BJ (cell line): ENCODE measurements around the gene SLC5A2. TPM values are rescaled to one million over a fixed set of nuclear protein-coding genes. Genes with fewer than 3 reads are reported as not detected.
"Not testable (repeated sequence)": the region's sequence is repeated elsewhere in the genome, so short reads cannot be mapped to it uniquely, and the experiment has no call there.

Experiments
- CTCF ChIA-PET: fragments of 350-600 bp; formaldehyde crosslinking; extraction: SDS; loops from one replicate; lab custom pipeline; 2021; ENCODE audit warnings: antibody characterized with exemption, inconsistent platforms; lab: Yijun Ruan, JAX
- POLR2A ChIA-PET: fragments of 300-600 bp; sonication (Branson Sonifier 250); formaldehyde crosslinking; extraction: SDS; loops from one replicate; lab custom pipeline; 2021; ENCODE audit warnings: antibody characterized with exemption; lab: Charles Lee
- DNase-seq: peaks from one replicate; pipeline ENCODE4 v3.0.0-alpha.2; 2011; ENCODE audit warnings: low read depth
- H3K27me3 ChIP-seq: 2 replicates; pipeline ENCODE4 v1.6.0; 2011; ENCODE audit warnings: low read length; ENCODE audit not compliant: control insufficient read depth, insufficient read depth
- H3K36me3 ChIP-seq: 2 replicates; pipeline ENCODE4 v1.5.1; 2011; ENCODE audit warnings: low read length; ENCODE audit not compliant: control insufficient read depth, insufficient read depth
- H3K4me3 ChIP-seq: 2 replicates; pipeline ENCODE4 v1.5.1; 2011; ENCODE audit warnings: low read depth, mild to moderate bottlenecking, control low read depth, low read length
- polyA minus RNA-seq: library from RNA; depleted of rRNA, polyadenylated mRNA; stranded (reverse); fragments of >200 nt; gene quantifications from 2 replicates; pipeline ENCODE4 v1.2.3, GENCODE V29; 2011; rRNA and poly(A)+ RNA removed
- polyA plus RNA-seq: library from polyadenylated mRNA; depleted of rRNA; stranded (reverse); fragments of >200 nt; gene quantifications from 2 replicates; pipeline ENCODE4 v1.2.3, GENCODE V29; 2011; rRNA removed
- TF ChIP-seq, protein P1 (sequence below): IDR thresholded peaks from 2 replicates; pipeline ENCODE4 v1.5.1; 2011; ENCODE audit warnings: low read depth, mild to moderate bottlenecking, control low read depth, inconsistent platforms, low read length, moderate library complexity; ENCODE audit not compliant: insufficient read depth

SLC5A2 gene
- polyA plus RNA-seq: not detected in 2 replicates
- not detected in 2 replicates for polyA minus RNA-seq

DNA sequence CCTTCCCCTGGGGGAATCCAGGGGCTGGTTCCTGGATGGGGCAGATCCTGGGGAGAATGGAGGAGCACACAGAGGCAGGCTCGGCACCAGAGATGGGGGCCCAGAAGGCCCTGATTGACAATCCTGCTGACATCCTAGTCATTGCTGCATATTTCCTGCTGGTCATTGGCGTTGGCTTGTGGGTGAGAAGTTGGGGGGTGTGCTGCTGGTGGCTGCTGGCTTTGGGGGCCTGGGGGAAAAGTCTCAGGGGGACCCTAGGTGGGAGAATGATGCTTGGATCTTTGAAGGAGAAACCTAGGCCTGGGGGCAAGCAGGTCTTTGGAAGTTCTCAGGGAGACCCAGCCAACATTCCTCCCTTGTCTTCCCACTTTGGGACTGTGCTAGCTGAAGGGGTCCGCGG, at the start of gene SLC5A2:
SLC5A2 (plus strand) TSS at position 43 of the 400 bp plus-strand sequence; CDS start at position 57, 14 bp downstream.
- CTCF ChIA-PET: interaction anchor here (0.9 kb wide), 1 partner anchor 23 kb away, joined by 4 read pairs; no protein-coding TSS in a partner anchor

DNA sequence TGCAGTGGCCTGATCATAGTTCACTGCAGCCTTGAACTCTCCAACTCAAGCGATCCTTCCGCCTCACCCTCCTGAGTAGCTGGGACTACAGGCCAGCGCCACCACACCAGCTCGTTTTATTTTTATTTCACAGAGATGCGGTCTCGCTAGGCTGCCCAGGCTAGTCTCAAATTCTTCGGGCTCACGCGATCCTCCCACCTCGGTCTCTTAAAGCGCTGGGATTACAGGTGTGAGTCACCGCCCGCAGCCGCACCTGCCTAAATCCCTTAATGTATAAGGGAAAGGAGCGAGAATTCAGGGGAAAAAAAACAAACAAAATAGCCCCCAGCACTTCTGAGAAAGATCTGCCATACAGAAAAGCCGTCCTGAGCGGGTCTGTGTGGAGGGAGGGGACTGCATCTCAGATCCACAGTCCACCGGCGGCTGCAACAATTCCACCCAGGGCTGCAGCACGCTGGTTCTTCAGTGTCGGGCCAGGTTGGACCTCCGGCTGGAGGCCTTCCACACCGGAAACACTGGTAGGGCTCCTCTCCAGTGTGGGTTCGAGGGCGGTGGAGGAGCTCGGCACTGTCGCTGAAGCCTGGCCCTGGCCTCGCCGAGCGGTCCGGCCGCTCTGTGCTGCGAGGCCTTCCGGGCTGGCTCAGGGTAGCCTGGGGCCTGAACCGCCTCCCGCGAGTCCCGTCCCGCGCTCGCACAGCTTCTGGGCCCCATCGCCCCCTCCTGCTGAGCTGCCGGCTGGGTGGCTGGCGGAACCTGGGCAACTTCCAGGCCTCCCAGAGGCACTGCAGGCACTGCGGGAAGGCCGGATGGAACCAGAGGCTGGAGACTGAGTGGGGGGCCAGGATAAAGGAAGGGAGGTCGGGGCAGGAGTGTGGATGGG, 47.3 kb upstream of the SLC5A2 start:
- ChIA-PET CTCF (interaction anchor here (0.7 kb wide), 1 partner anchor 291 kb away, joined by 3 read pairs; no protein-coding TSS in a partner anchor), POLR2A (no interaction called here)
- Histone ChIP-seq H3K27me3 (no peaks in the 10 kb centered on the region), H3K4me3 (no peak overlapping the region), H3K36me3 (no peaks in the 10 kb centered on the region)
- DNase-seq: no peak
- TF ChIP-seq, protein P1, sequence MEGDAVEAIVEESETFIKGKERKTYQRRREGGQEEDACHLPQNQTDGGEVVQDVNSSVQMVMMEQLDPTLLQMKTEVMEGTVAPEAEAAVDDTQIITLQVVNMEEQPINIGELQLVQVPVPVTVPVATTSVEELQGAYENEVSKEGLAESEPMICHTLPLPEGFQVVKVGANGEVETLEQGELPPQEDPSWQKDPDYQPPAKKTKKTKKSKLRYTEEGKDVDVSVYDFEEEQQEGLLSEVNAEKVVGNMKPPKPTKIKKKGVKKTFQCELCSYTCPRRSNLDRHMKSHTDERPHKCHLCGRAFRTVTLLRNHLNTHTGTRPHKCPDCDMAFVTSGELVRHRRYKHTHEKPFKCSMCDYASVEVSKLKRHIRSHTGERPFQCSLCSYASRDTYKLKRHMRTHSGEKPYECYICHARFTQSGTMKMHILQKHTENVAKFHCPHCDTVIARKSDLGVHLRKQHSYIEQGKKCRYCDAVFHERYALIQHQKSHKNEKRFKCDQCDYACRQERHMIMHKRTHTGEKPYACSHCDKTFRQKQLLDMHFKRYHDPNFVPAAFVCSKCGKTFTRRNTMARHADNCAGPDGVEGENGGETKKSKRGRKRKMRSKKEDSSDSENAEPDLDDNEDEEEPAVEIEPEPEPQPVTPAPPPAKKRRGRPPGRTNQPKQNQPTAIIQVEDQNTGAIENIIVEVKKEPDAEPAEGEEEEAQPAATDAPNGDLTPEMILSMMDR: no peak

More for the DNA sequence above, at the start of gene SLC5A2:
- Histone ChIP-seq H3K4me3 (no peak within 1 kb of the TSS), H3K36me3 (peaks cover 8% of the 10 kb centered on the region), H3K27me3 (peaks cover 4% of the 10 kb centered on the region; the same call in 1 of the 2 replicates)
- POLR2A ChIA-PET: interaction anchor here (0.6 to 1.5 kb wide), 2 partner anchors 24 to 25 kb away, joined by 3 read pairs; partner anchors contain the start of gene ARMC5
- TF ChIP-seq, protein P1: no peak
- no peak for DNase-seq

DNA sequence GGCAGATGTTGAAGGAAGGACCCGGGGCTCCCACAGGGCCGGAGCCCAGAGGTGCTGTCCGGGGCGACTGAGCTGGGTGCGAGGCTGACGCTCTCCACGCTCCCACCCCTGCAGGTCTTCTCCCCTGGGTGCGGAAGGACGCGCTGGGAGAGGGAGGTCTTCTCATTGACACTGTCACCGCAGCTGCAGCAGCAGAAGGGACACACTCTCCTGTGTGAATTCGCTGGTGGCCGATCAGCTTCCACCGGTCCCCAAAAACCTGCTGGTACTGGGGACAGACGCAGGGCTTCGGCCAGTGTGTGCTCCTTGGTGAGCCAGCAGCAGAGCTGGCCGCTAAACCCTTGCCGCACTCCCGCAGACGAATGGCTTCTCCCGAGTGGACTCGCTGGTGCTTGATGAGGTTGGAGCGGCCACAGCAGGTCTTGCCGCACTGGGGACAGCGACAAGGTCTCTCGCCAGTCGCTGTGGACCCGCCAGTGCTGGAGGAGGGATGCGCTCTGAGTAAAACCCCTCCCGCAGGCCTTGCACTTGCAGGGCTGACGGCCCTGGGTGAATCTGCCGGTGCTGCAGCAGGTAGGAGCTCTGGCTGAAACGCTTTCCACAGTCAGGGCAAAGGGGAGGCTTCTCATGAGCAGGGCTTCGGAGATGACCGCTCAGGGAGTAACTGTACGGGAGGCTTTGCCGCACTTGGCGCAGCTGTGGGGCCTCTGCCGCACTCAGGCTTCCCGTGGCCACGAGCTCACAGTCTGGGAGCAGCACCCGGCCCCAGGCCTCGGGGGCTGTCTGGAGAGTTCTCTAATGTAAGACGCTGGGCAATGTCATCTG, 46.5 kb upstream of the SLC5A2 start:
- TF ChIP-seq, protein P1: no peak
- CTCF ChIA-PET: no interaction called here
- POLR2A ChIA-PET: no interaction called here
- Histone ChIP-seq H3K27me3 (no peaks in the 10 kb centered on the region), H3K36me3 (no peaks in the 10 kb centered on the region), H3K4me3 (no peak overlapping the region)
- DNase-seq: no peak

DNA sequence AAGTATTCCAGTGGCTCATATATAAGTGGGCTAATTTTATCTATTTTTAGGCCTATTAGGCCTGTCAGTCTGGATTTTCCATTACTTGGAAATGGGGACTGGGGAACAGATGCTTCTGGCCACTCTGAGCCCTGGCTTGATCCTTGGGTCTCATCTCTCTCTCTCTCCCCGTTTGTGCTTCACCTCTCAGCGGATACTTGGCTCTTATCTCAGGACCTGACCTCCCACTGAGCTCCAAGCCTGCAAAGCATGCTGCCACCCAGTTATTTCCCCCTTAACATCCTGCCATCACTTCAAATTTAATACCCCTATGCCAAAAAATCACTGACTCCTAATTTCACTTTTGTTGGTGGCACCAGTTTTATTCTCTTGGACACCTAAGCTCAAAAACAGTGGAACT, 44.5 kb upstream of the SLC5A2 start:
- ChIA-PET CTCF (no interaction called here), POLR2A (no interaction called here)
- H3K4me3 ChIP-seq: no peak overlapping the region
- no peaks in the 10 kb centered on the region for H3K27me3 ChIP-seq
- TF ChIP-seq, protein P1: no peak
- DNase-seq: no peak
- H3K36me3 ChIP-seq: no peaks in the 10 kb centered on the region

DNA sequence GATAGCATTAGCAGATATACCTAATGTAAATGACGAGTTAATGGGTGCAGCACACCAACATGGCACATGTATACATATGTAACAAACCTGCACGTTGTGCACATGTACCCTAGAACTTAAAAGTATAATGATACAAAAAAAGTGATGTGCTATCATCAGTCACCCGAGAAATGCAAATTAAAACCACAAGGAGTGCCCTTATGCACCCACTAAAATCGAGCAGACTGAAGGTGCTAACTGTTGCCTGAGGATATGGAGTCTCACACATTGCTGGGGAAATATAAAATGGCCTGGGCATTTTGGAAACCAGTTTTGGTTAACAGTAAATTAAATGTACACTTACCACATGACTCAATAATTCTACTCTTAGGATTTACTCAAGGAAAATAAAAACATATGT, 43.9 kb upstream of the SLC5A2 start:
- DNase-seq, H3K36me3 ChIP-seq, POLR2A ChIA-PET, H3K4me3 ChIP-seq, H3K27me3 ChIP-seq: not testable (repeated sequence)
- CTCF ChIA-PET: interaction anchor here (0.7 kb wide), 1 partner anchor 53 kb away, joined by 3 read pairs; no protein-coding TSS in a partner anchor
